ENCODE results near the gene KIAA1614.
"Not testable (repeated sequence)": the region's sequence is repeated elsewhere in the genome, so short reads cannot be mapped to it uniquely, and the experiment has no call there.

The KIAA1614 gene

DNA sequence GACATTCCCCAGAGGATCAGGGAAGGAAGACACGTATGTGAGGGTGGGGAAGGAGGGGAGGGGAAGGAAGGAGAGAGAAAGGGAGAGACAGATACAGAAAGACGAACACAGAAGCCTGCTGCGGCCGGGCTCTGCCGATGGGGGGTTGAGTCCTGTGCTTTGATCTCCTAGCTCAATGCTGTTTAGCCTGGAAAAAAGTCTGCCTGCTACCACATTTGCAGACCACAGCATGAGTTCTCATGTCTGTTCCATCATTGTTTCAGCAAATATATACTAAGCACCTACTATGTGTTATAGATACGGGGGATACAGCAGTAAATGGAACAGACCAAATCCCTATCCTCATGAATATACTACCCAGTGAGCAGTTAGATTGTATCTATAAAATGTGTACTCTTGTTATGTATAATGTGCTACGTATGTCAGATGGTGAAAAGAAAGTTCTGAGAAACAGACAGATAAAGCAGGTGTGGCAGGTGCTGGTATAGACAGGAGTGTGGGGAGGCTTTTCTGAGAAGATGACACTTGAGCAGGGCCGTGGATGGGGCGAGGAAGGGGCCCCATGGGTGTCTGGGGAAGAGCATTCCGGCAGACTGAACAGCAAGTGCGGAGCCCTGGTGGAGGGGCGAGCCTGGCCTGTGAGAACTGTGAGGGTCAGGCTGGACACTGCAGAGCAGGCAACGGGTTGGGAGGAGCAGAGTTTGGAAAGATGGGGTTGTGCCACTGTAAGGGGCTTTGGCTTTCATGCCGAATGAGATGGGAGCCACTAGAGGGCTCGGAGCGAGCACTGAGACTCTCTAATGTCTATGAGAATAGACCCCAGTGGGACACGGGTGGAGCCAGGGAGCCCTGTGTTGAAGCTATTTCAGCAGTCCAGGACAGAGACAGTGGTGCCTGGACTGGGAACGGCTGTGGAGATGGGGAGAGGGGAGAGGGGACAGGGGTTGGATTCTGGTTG lies 34.1 kb downstream of the KIAA1614 start:
- peak; percentile 16 for DNase-seq

DNA sequence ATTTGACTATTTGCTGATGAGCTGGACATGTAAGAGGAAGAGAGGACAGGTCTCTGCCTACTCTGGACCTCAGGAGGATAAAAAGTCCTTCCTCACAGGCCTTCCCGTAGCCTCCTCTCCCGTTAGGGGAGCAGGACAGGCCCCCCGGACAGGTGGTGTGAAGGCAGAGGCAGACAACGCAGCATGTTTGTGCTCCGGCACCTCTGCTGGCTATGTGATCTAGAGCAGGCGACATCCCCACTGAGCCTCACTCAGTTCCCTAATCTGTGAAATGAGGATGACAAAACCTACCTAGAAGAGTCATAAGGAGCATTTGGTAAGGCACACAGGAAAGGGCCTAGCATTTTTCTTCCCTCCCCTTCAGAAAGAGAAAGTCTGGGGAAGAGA lies 34.8 kb downstream of the KIAA1614 start:
- DNase-seq, result peak; percentile 7

DNA sequence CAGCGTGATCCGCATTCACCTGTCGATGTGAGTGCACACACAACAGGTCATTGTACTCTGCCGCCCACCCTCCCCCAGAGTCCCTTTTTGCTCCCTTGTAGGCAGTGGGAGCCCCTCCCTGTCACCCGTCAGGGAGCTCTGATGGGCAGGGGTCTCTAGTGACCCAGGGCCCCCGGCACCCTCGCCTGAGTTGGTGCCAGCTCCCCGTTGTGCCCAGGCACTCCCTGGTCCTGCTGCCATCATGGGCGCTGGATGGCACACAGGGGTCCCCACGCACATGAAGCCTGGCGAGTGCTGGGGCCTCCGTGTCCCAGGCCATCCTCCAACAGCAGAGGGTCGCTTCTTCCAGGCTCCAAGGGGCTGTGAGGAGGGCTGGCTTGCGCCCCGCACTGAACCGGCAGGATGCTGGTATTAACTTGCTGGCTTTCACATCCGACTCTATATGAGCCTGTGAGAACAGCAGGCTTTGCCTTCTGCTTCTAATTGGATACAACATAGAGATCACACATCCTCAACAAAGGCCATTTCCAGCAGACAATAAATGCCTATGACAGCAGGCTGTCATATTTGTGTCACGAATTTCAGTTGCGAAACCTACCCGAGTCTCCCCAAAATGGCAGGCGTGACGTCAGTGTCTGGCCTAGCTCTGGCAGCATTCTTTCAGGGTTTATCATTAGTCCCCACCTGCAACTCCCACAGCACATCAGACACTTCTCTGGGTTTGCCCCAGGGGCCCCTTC lies 35.4 kb downstream of the KIAA1614 start:
- no peak for DNase-seq

DNA sequence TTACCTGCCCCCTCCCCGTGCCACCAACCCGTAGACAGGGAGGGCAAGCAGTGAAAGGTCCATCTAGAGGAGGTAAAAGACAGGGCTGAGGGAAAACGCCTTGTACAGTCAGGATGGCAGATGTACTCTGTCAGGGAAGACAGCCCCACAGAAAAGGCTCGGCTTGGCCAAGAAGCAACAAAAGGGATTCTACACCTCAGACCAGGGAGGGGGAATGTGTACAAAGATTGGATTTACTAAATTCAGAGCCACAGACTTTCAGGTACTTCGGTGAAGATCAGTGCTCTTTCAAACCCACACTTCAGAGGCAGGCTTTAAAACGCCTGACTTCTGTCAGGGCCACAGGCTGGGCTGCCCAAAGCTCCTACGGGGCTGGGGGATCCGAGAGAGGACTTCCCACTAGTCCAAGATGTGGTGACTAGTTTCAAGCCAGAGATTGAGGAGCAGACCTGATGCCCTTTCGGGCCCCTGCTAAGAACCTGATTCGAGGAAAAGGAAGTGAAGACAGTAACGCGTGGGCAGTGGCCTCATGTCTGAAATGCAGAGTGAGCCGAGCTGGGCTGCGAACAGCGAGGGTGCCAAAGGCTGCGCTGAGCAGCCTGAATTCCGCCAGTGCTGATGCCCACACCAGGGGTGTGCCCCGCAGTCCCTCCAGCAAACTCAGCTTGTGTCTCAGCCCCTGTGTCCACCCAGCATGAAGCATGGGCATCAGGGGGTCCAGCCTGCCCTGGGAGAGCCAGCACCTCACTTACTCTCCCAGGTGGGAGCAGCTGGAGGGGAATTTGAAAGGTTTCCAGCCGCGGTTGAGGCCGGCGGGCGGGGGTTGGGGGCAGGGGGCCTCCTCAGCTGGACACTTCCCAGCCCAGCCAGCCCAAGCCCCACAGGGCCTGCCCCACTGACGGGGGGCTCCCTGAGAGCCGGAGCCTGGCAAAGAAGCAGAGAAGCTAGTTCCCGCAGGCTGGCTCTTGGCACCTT lies 36.2 kb downstream of the KIAA1614 start:
- DNase-seq, result no peak

DNA sequence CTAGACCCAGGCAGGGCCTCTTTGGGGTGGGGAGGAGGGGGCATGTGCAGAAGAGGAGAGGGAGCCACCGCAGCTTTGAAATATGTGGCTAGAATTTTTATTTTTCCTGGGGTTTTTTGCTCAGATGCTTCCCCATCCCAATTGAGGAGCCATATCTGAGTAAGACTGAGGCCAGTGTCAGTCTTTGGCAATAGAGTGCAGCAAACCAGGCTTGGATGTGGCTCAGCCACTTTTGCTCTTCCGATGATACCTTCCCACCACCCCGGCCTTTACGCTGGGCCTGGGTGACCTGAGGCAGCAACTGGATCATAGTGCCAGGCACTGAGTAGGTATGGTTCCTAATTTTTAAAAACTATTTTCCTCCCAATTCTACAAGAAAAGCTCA lies 36.9 kb downstream of the KIAA1614 start:
- no peak for DNase-seq

DNA sequence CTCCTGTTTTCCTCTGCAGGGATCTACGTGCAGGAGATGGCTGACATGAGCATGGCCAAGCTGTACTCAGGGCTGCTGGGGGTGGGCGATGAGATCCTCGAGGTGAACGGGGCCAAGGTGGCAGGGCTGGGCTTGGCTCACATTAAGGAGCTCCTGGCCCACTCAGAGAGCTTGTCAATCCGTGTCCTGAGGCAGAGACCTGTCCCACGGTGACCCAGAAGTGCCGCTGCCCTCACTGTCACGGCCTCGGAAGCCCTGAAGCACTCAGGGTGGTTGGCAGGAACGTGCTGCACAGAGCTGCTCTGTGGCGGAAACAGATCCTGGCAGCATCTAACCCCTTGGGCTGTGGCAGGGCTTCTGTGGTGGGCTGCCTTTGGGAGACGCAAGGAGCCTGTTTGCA lies 37.6 kb downstream of the KIAA1614 start:
- no peak for DNase-seq

DNA sequence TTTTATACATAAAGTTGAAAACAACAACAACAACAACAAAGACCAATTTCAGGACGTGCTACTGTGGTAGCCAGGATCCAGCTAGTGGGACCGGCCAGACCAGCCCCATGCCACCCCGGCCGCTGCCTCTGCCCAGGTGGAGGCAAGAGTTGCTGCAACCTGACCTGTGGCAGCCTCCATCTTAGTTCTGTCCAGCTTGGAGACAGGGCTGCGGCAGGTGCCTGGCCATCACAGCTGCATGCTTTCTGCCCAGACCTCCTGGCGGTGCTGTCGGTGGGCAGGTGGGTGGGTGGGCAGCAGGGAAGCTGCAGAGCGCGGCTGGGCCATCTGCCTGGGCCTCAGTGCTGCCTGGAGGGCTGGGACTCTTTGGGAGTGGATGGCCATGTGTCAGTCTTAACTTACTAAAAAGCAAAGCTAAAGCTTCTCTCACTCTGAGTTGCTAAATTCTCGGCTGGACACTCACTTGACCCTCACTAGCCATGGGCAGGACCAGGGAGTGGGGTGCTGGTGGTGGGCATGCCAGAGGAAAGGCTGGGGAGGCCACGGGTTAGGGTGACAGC lies 38.6 kb downstream of the KIAA1614 start:
- no peak for DNase-seq

DNA sequence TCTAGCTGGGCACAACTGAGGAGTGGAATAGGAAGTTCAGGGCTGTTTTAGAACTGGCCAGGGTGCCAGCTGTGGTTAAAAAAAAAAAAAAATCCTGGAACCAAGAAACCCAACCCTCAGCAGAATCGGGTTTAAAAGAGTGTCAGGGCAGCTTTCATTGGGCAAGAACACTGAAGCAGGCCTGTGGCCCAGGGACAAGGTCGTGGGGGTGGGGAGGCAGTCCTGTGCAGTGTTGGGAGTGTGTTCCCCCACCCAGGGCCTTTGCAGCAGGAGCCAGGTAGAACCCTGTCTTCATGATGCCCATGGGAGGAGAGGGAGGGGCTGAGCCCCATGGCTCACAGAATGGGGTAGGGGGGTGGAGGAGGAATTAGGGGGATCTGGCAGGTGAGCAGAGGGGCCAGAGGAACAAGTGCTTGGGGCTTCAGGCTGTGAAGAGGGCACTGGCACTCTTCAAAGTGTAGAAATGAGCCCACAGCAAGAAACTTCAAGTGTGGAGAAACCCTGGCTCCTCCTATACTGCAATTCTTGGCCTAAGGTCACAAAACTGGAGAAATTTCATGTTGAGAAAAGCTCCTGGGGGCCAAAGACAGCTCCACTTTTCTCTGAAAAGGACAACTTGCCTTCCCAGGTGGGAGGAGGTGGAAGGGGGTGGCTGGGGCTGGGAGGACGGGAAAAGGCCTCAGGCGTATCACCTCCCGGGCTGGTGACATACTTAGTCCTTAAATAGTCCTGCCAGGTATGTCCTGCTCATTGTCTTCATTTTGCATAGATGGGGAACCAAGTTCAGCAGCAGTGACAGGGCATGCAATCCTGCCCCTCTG lies 39.3 kb downstream of the KIAA1614 start:
- no peak for DNase-seq

DNA sequence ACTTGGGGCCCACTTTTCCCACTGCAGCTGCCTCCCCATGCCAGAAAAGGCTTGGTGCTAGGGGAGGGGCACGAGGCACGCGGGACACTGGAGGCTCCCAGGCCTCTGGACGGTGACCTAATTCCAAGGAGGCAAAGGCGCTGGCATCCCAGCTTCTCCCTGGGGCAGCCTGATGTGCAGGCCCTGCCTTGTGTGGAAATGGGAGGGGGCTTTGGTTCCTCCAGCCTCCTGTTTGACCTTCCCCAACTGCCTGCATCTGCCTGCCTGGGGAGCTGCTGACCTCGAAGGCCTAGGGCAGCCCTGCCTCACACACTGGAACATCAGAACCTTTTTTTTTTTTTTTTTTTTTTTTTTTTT lies 39.9 kb downstream of the KIAA1614 start:
- DNase-seq, result no peak

DNA sequence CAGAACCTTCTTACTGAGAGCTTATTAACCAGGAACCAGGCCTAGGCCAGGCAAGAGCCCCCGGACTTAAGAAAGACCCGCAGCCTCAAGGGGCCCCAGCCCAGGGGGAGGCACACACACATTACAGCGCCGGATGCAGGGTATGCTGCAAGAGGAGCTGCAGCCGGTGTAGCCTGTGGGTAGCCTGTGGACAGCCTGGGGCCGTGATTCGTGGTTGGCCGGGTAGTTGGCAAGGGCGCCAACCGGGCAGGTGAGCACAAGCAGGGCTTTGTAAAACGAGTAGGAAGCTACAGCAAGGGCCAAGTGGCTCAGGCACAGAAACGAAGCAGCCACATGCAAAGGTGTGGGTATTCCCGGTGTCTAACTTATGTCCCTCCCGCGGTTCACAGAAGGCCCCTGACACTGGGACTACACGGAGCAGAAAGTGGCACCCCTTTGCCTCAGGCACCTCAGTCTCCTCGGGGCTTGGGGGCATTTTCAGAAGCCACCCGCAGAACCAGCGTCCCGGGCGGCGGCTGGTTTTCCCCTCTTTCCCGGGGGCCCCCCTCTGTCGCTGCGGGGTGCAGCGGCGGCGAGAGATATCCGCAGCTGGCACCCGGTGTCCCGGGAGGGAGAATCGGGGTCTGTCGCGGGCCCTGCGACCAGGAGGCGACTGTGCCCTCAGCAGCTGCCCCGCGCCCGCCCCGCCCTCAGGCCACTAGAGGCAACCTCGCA lies 40.8 kb downstream of the KIAA1614 start:
- no peak for DNase-seq

DNA sequence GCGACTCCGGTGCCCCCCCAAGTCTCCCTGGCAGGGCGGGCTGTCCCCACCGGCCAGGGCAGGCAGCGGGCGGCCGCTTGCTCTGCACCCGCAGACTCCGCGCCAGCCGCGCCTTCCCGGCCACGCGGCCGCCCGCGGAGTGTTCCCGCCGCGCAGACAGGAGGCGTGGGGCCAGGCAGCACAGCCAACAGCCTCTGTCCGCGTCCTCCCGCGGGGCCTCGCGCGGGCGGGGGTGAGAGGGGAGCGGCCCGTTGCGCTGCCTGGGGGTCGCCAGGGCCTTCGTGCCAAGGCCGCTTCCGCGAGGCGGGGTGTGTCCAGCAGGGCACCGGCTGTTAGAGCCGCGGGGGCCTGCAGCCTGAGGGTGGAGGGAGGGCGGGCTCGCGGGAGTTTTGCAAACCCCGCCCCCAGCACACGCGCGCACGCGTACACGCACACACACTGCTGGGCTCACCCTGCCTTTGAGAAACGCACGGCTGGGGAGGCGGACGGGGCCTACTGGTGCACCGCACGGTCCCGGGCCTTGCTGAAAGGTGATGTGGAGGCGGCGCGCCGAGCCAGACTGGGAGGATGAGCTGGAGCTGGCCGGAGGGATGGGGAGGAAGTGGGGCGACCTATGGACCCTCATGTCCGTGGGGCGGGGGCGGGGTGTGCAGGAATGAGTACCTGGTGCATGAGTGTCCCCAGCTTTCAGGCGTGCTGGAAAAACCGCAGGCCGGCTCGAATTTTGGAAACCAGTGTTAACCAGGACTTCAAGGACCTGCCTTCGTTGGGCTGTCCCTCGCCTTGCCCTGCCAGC lies 41.5 kb downstream of the KIAA1614 start:
- DNase-seq, result peak; percentile 64

DNA sequence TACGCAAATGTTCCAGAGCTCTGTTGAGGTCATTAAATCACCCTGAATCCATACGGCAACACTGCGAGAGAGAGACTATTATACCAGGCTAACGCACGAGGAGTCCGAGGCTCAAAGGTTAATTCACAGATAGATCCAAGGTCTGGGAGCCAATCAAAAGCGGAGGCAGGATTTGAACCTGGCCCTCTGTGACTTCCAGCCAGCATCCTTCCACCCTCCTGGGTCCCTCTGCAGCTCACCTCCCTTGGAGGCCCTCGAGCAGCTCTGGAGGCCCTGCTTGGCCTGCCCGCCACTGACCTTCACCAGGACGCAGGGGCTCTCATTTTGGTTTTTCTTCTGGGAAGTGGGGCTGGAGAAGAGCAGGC lies 42.1 kb downstream of the KIAA1614 start:
- DNase-seq, result no peak

DNA sequence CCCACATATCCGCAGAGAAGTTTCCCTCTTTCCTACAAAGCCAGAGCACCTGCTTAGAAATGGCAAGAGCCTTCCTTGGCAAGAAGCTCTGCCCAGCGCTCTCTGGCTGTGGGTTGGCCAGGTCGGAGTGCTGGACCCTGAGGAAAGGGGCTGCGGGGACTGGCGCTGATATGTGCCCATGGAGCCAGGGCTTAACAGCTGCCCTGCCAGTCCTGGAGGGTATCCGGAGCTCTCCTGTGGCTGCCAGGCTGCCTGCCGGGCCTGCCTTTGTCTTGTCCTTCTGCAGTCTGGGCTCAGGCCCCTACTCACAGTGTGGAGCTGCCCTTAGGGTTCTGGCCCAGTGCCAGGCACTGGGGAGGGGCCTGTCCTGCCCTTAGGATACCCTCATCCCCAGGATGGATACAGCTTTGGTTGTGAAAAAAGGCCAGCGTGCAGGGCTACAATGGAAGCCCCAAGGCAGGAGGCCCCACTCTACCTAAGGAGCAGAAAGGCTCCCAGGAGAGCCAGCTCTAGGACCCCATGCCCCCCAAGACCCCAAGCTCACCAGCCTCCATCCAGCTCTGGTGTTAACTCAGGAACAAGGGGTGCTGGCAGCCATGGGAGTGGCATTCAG lies 43.4 kb downstream of the KIAA1614 start:
- DNase-seq, result no peak

DNA sequence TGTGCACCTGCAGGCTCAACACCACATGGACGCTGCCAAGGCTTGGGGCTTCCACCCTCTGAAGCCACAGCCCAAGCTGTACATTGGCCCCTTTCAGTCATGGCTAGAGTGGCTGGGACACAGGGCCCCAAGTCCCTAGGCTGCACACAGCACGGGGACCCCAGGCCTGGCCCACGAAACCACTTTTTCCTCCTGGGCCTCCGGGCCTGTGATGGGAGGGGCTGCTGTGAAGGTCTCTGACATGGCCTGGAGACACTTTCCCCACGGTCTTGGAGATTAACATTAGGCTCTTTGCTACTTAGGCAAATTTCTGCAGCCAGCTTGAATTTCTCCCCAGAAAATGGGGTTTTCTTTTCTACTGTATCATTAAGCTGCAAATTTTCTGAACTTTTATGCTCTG lies 46.9 kb downstream of the KIAA1614 start:
- not testable (repeated sequence) for DNase-seq

DNA sequence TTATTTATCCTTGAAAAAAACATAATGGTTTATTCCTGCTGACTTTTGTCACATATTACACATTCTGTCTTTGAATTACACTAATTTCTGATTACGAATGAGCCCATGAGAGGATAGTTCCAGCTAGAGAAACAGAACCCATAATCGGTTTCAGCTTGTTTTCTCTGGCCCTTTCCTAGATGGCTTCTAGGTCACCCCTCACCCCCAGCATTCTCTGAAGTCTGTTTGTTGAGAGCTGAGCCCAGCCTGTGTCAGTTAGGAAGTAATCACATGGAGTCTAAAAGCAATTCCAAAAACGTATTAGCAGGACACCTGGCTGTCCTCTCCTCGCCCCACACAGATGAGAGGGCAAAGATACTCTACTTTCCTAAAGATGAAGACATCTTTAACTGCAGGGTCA lies 48.9 kb downstream of the KIAA1614 start:
- DNase-seq, result no peak

DNA sequence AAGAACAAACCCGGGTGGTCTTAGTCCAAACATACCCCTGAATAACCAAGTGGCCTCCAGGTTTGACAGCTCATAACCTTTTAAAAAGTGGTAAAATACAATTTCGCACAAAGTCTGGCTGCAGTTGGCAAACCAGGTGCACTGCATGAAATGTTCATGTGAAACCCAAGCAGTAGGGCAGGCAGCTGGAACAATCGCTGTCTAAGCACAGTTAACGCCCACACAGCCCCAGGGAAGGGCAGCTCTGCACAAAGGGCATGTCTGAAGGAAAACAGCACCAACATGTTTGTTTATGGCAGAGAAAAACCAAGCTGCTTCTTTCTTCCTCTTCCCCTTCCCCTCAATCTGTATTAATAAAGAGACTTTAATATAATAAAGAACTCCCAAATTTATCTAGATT lies 49.5 kb downstream of the KIAA1614 start:
- DNase-seq, result no peak

DNA sequence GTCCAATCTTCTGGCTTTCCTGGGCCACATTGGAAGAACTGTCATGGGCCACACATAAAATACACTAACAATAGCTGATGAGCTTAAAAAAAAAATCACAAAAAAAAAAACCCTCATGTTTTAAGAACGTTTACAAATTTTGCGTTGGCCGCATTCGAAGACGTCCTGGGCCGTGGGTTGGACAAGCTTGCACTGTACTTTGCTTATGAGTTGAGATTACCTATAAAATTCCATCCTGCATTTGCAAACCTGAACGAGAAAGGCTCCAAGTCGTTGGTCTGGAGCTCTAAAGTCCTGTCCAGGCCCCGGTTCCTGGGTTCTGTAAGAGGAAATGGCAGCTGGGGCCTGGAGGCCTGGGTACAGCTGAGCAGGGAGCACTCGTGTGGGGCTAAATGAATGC lies 51.4 kb downstream of the KIAA1614 start:
- DNase-seq, result no peak

DNA sequence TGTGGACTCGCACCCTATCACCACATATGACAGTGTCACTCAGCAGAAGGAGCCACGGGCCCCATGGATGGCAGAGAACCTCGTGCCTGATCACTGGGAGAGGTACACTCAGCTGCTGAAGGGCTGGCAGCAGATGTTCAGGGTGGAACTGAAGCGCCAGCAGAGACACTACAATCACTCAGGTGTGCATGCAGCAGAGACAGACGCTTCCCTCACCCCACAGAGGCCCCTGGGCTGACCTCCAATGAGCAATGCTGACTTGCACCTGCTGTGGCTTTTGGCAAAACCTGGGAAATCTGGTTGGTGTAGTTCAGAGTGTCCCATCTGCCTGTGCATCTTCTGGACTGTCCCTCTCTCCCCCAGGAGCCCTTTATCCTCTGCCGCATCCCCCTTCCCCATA lies 51.9 kb downstream of the KIAA1614 start:
- no peak for DNase-seq

DNA sequence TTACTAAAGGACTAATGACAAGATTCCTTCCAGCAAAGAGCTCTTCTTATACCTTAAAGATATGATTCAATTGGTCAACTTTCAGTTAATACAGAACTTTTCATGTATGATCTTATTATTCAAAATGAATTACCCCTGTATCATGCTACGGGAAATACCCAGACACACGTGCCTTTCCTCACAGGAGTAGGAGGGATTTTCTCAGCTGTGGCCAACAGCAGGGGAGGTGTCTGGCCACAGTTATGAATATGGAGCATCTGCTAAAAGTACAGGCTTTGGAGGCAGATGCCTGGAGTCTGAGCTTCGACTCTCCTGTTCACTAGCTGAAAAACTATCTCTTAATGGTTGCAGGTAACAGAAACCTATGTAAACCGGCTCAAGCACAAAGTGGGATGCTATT lies 53.6 kb downstream of the KIAA1614 start:
- no peak for DNase-seq
